Sigmoid colon (tissue), 7 donors: ENCODE measurements around the gene C8A. TPM values are rescaled to one million over a fixed set of nuclear protein-coding genes. Genes with fewer than 3 reads are reported as not detected.

Experiments
- DNase-seq: peaks from one replicate; pipeline ENCODE4 v3.0.0-alpha.2; 2019
- H3K27ac ChIP-seq, 4 donors: fragments of 200-600 bp; sonication (generic); one replicate each; pipeline ENCODE4 v1.5.1; 2016 to 2019; ENCODE audit warnings: mild to moderate bottlenecking in 1 of 4
- H3K27me3 ChIP-seq, 3 donors: fragments of 200-600 bp; sonication (generic); one replicate each; pipeline ENCODE4 v1.5.1; 2019; ENCODE audit warnings: mild to moderate bottlenecking in 1 of 3
- H3K36me3 ChIP-seq, 4 donors: fragments of 200-600 bp; sonication (generic); one replicate each; pipeline ENCODE4 v1.5.1; 2016 to 2019
- H3K4me1 ChIP-seq, 4 donors: fragments of 200-600 bp; sonication (generic); one replicate each; pipeline ENCODE4 v1.5.1; 2017 to 2019
- H3K4me3 ChIP-seq, 4 donors: fragments of 200-600 bp; sonication (generic); one replicate each; pipeline ENCODE4 v1.5.1; 2017 to 2019; ENCODE audit warnings: mild to moderate bottlenecking in 2 of 4, moderate library complexity in 1 of 4
- H3K9me3 ChIP-seq, 4 donors: fragments of 200-600 bp in 3 of 4; sonication (generic) in 3 of 4; one replicate each; pipeline versions ENCODE4 v1.5.1 to v1.6.1; 2013 to 2019
- CTCF ChIP-seq, 4 experiments: fragments of 450-650 bp in 3 of 4; fragments of 200-600 bp in 1 of 4; IDR thresholded peaks; one replicate each; pipeline ENCODE4 v1.5.1; 2016 to 2019; ENCODE audit warnings: antibody characterized with exemption in 4 of 4, mild to moderate bottlenecking in 3 of 4, moderate library complexity in 2 of 4
- EP300 ChIP-seq, 4 donors: sonication (generic); formaldehyde crosslinking; IDR thresholded peaks; one replicate each; pipeline ENCODE4 v1.6.1; 2017; ENCODE audit warnings: antibody characterized with exemption in 4 of 4
- POLR2A ChIP-seq, 2 donors: fragments of 450-650 bp; IDR thresholded peaks; one replicate each; pipeline ENCODE4 v1.6.1; 2016; ENCODE audit warnings: antibody characterized with exemption in 2 of 2, mild to moderate bottlenecking in 2 of 2, moderate library complexity in 2 of 2
- POLR2AphosphoS5 ChIP-seq, 4 donors: sonication (generic); formaldehyde crosslinking; IDR thresholded peaks; one replicate each; pipeline ENCODE4 v1.6.1; 2017; ENCODE audit warnings: antibody characterized with exemption in 4 of 4
- WGBS, 2 donors: extraction: QIAGEN DNeasy Blood & Tissue Kit; methylation state at CpG; one replicate each; pipeline ENCODE4 v1.1.7; 2013; 5-methylcytosine and 5-hydroxymethylcytosine counted together
- intact Hi-C: fragments of 100-400 bp; cut with DNase I; formaldehyde crosslinking; loops from one replicate; pipeline ENCODE4 v1.15.1; 2023
- polyA plus RNA-seq, 3 donors: library from polyadenylated mRNA; stranded (reverse); fragments of 200-250 nt; gene quantifications; one replicate each; pipeline ENCODE4 v1.2.3, GENCODE V29; 2013
- total RNA-seq, 4 donors: library from RNA; depleted of rRNA; stranded (reverse); fragments of >200 nt; gene quantifications; one replicate each; pipeline ENCODE4 v1.1.0, GENCODE V29; 2016
- donor health status: healthy with polysubstance abuse.
- donor health status: Bipolar disorder and iron deficiency.
- donor health status: healthy.

Gene C8A
- total and polyA plus RNA-seq, 7 donors: not detected

- Histone ChIP-seq H3K4me3 (no peak overlapping the region), H3K9me3 (no peaks in the 10 kb centered on the region), H3K4me1 (no peaks in the 10 kb centered on the region), H3K27ac (no peak overlapping the region), H3K36me3 (no peaks in the 10 kb centered on the region), H3K27me3 (no peaks in the 10 kb centered on the region)
- intact Hi-C loops: no loop called here
- DNase-seq: no peak
- TF ChIP-seq POLR2A (IDR thresholded peaks at IDR 0.05) (no peak), CTCF (IDR thresholded peaks at IDR 0.05) (no peak), POLR2AphosphoS5 (IDR thresholded peaks at IDR 0.05) (no peak), EP300 (IDR thresholded peaks at IDR 0.05) (no peak)
- WGBS, 2 donors: 68 to 80% methylated on average over 2 of the region's 2 CpGs
Observed at GRCh38 chr1:56929492-56929891, 74.9 kb downstream of the C8A start.

GRCh38 chr1:56931211-56931610 lies 76.6 kb downstream of the C8A start:
- Histone ChIP-seq H3K4me3 (no peak overlapping the region), H3K27me3 (no peaks in the 10 kb centered on the region), H3K27ac (no peak overlapping the region), H3K9me3 (no peaks in the 10 kb centered on the region), H3K36me3 (no peaks in the 10 kb centered on the region), H3K4me1 (no peaks in the 10 kb centered on the region)
- no peak for DNase-seq
- no peak for TF ChIP-seq POLR2A (IDR thresholded peaks at IDR 0.05)
- intact Hi-C loops: no loop called here
- WGBS, 2 donors: 61 to 82% methylated on average over 3 of the region's 3 CpGs

- intact Hi-C loops: no loop called here
Observed at GRCh38 chr1:56931686-56932085, 77.1 kb downstream of the C8A start.

GRCh38 chr1:56933161-56933560 lies 78.6 kb downstream of the C8A start:
- H3K4me3 ChIP-seq: no peak overlapping the region
- H3K27me3 ChIP-seq: no peaks in the 10 kb centered on the region
- H3K36me3 ChIP-seq: no peaks in the 10 kb centered on the region
- intact Hi-C loops: no loop called here
- no peak for DNase-seq
- no peaks in the 10 kb centered on the region for H3K9me3 ChIP-seq
- TF ChIP-seq CTCF (IDR thresholded peaks at IDR 0.05): no peak
- no peak for TF ChIP-seq POLR2A (IDR thresholded peaks at IDR 0.05)
- no peak for TF ChIP-seq EP300 (IDR thresholded peaks at IDR 0.05)
- TF ChIP-seq POLR2AphosphoS5 (IDR thresholded peaks at IDR 0.05): no peak
- no peaks in the 10 kb centered on the region for H3K4me1 ChIP-seq
- WGBS, 2 donors: 48 to 68% methylated on average over 2 of the region's 2 CpGs
- H3K27ac ChIP-seq: no peak overlapping the region

More at GRCh38 chr1:56931686-56932085, 77.1 kb downstream of the C8A start:
- DNase-seq: no peak
- Histone ChIP-seq H3K9me3 (no peaks in the 10 kb centered on the region), H3K4me1 (no peaks in the 10 kb centered on the region), H3K4me3 (no peak overlapping the region), H3K27ac (no peak overlapping the region), H3K36me3 (no peaks in the 10 kb centered on the region), H3K27me3 (no peaks in the 10 kb centered on the region)
- no peak for TF ChIP-seq POLR2AphosphoS5 (IDR thresholded peaks at IDR 0.05)
- TF ChIP-seq CTCF (IDR thresholded peaks at IDR 0.05): no peak
- TF ChIP-seq POLR2A (IDR thresholded peaks at IDR 0.05): no peak
- WGBS, 2 donors: 65 to 70% methylated on average over 3 of the region's 3 CpGs

- no peak overlapping the region for H3K27ac ChIP-seq
- no peaks in the 10 kb centered on the region for H3K27me3 ChIP-seq
- H3K36me3 ChIP-seq: no peaks in the 10 kb centered on the region
- H3K9me3 ChIP-seq: no peaks in the 10 kb centered on the region
- no peak overlapping the region for H3K4me3 ChIP-seq
- no peaks in the 10 kb centered on the region for H3K4me1 ChIP-seq
- WGBS, 2 donors: 63 to 67% methylated on average over 2 of the region's 2 CpGs
- DNase-seq: no peak
- TF ChIP-seq EP300 (IDR thresholded peaks at IDR 0.05) (no peak), CTCF (IDR thresholded peaks at IDR 0.05) (no peak), POLR2A (IDR thresholded peaks at IDR 0.05) (no peak), POLR2AphosphoS5 (IDR thresholded peaks at IDR 0.05) (no peak)
- intact Hi-C loops: no loop called here
Observed at GRCh38 chr1:56933606-56934005, 79.0 kb downstream of the C8A start.
